Vagina (tissue), 2 donors: Measurements from ENCODE around the gene MMP2. TPM values are rescaled to one million over a fixed set of nuclear protein-coding genes. Genes with fewer than 3 reads are reported as not detected.

ENCODE experiments used
- DNase-seq, 2 donors: peaks; one replicate each; pipeline ENCODE4 v3.0.0-alpha.2; 2017; ENCODE audit errors: extremely low spot score in 2 of 2
- H3K27ac ChIP-seq: fragments of 200-600 bp; sonication (generic); one replicate; pipeline ENCODE4 v1.5.1; 2019
- H3K27me3 ChIP-seq: fragments of 200-600 bp; sonication (generic); one replicate; pipeline ENCODE4 v1.5.1; 2019
- H3K36me3 ChIP-seq, 2 donors: fragments of 200-600 bp; sonication (generic); one replicate each; pipeline ENCODE4 v1.5.1; 2017 to 2019
- H3K4me1 ChIP-seq: fragments of 200-600 bp; sonication (generic); one replicate; pipeline ENCODE4 v1.5.1; 2019
- H3K4me3 ChIP-seq, 2 donors: fragments of 200-600 bp; sonication (generic); 1 replicate in 1 of 2; 2 replicates in 1 of 2; pipeline ENCODE4 v1.5.1; 2016 to 2019
- H3K9me3 ChIP-seq: fragments of 200-600 bp; sonication (generic); one replicate; pipeline ENCODE4 v1.5.1; 2019
- POLR2A ChIP-seq, 2 donors: fragments of 450-650 bp; IDR thresholded peaks; one replicate each; pipeline ENCODE4 v1.6.1; 2017; ENCODE audit warnings: antibody characterized with exemption in 2 of 2, mild to moderate bottlenecking in 2 of 2, moderate library complexity in 2 of 2
- POLR2AphosphoS5 ChIP-seq, 2 donors: sonication (generic); formaldehyde crosslinking; IDR thresholded peaks; one replicate each; pipeline ENCODE4 v1.9.0; 2017; ENCODE audit warnings: antibody characterized with exemption in 2 of 2, mild to moderate bottlenecking in 2 of 2, low read depth in 1 of 2; ENCODE audit not compliant: insufficient read depth in 1 of 2
- intact Hi-C: fragments of 100-400 bp; cut with DNase I; formaldehyde crosslinking; loops from one replicate; pipeline ENCODE4 v1.15.1; 2023
- total RNA-seq: library from RNA; depleted of rRNA; stranded (reverse); fragments of >200 nt; gene quantifications from one replicate; pipeline ENCODE4 v1.2.3, GENCODE V29; 2016
- TF ChIP-seq, protein P1 (sequence below), 3 experiments: fragments of 450-650 bp in 2 of 3; fragments of 200-600 bp in 1 of 3; sonication (generic) in 1 of 3; IDR thresholded peaks; one replicate each; pipeline ENCODE4 v1.5.1; 2017 to 2019; ENCODE audit warnings: antibody characterized with exemption in 3 of 3, mild to moderate bottlenecking in 2 of 3, moderate library complexity in 2 of 3

Gene MMP2
- total RNA-seq, 1 donor from 2014 or later, result 296 TPM

- DNase-seq, result peak; percentile 58 to 85
- Histone ChIP-seq H3K4me1 (peaks cover 56% of the 10 kb centered on the region), H3K27ac (peak overlapping the region; percentile 9), H3K9me3 (no peaks in the 10 kb centered on the region), H3K4me3 (no peak overlapping the region), H3K36me3 (peaks cover 0 to 37% of the 10 kb centered on the region in 2 donors), H3K27me3 (no peaks in the 10 kb centered on the region)
- TF ChIP-seq POLR2A (IDR thresholded peaks at IDR 0.05) (no peak), POLR2AphosphoS5 (IDR thresholded peaks at IDR 0.05; ENCODE audit: insufficient read depth in 1 of 2, low read depth in 1 of 2) (peak in 1 of 2 donors; percentile 15)
- intact Hi-C loops, result no loop called here
Observed at GRCh38 chr16:55496509-55497145, 17.6 kb downstream of the MMP2 start.

GRCh38 chr16:55497558-55497957 lies 18.6 kb downstream of the MMP2 start:
- no peak overlapping the region for H3K27ac ChIP-seq

GRCh38 chr16:55498101-55498500 lies 19.1 kb downstream of the MMP2 start:
- TF ChIP-seq POLR2AphosphoS5 (IDR thresholded peaks at IDR 0.05; ENCODE audit: insufficient read depth in 1 of 2, low read depth in 1 of 2), result no peak
- TF ChIP-seq, protein P1, sequence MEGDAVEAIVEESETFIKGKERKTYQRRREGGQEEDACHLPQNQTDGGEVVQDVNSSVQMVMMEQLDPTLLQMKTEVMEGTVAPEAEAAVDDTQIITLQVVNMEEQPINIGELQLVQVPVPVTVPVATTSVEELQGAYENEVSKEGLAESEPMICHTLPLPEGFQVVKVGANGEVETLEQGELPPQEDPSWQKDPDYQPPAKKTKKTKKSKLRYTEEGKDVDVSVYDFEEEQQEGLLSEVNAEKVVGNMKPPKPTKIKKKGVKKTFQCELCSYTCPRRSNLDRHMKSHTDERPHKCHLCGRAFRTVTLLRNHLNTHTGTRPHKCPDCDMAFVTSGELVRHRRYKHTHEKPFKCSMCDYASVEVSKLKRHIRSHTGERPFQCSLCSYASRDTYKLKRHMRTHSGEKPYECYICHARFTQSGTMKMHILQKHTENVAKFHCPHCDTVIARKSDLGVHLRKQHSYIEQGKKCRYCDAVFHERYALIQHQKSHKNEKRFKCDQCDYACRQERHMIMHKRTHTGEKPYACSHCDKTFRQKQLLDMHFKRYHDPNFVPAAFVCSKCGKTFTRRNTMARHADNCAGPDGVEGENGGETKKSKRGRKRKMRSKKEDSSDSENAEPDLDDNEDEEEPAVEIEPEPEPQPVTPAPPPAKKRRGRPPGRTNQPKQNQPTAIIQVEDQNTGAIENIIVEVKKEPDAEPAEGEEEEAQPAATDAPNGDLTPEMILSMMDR (IDR thresholded peaks at IDR 0.05), result no peak
- peaks cover 67% of the 10 kb centered on the region for H3K4me1 ChIP-seq
- no peaks in the 10 kb centered on the region for H3K9me3 ChIP-seq
- H3K27ac ChIP-seq, result peak overlapping the region; percentile 71
- no peak overlapping the region for H3K4me3 ChIP-seq
- H3K27me3 ChIP-seq, result no peaks in the 10 kb centered on the region
- H3K36me3 ChIP-seq, result peaks cover 0 to 31% of the 10 kb centered on the region in 2 donors
- intact Hi-C loops, result no loop called here
- peak; percentile 49 to 76 for DNase-seq

More at GRCh38 chr16:55497558-55497957, 18.6 kb downstream of the MMP2 start:
- no peak for TF ChIP-seq POLR2A (IDR thresholded peaks at IDR 0.05)
- no peak for TF ChIP-seq POLR2AphosphoS5 (IDR thresholded peaks at IDR 0.05; ENCODE audit: insufficient read depth in 1 of 2, low read depth in 1 of 2)
- TF ChIP-seq, protein P1 (IDR thresholded peaks at IDR 0.05), result no peak
- peaks cover 62% of the 10 kb centered on the region for H3K4me1 ChIP-seq
- peak in 1 of 2 donors; percentile 71 for DNase-seq
- intact Hi-C loops, result no loop called here
- no peaks in the 10 kb centered on the region for H3K27me3 ChIP-seq
- H3K9me3 ChIP-seq, result no peaks in the 10 kb centered on the region
- H3K4me3 ChIP-seq, result no peak overlapping the region
- H3K36me3 ChIP-seq, result peaks cover 0 to 36% of the 10 kb centered on the region in 2 donors

GRCh38 chr16:55499281-55499680 lies 20.3 kb downstream of the MMP2 start:
- Histone ChIP-seq H3K9me3 (no peaks in the 10 kb centered on the region), H3K36me3 (peaks cover 0 to 22% of the 10 kb centered on the region in 2 donors), H3K4me3 (no peak overlapping the region), H3K27ac (peak overlapping the region; percentile 71), H3K4me1 (peaks cover 66% of the 10 kb centered on the region), H3K27me3 (no peaks in the 10 kb centered on the region)
- TF ChIP-seq POLR2A (IDR thresholded peaks at IDR 0.05), result no peak
- TF ChIP-seq, protein P1 (IDR thresholded peaks at IDR 0.05), result no peak
- no peak for TF ChIP-seq POLR2AphosphoS5 (IDR thresholded peaks at IDR 0.05; ENCODE audit: insufficient read depth in 1 of 2, low read depth in 1 of 2)
- DNase-seq, result peak in 1 of 2 donors; percentile 28
- intact Hi-C loops, result no loop called here

DNA sequence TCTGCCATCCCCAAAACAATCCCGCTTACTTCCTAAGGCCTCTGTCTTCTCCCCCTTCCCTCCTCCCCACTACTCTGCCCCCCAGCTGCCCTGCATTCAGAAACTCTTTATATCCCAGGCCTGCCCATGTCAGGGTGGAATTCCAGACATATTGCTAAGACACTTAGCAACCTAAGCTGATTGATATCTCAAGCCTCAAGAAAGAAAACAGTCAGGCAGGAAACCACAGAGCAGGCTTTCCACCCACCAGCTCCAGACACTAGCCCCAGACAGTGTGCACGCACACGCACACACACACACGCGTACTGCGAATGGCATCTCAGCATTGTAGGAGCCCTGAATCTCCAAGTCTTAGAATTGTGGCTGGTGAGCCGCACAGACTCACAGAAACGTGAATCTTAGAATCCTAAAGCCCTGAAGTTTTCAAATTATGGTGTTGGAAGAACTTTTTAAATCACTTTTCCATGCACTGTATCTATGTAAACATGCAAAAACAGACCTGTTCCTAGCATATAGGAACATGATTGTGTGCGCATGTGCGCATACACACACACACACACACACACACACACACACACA lies 21.0 kb downstream of the MMP2 start:
- TF ChIP-seq POLR2AphosphoS5 (IDR thresholded peaks at IDR 0.05; ENCODE audit: insufficient read depth in 1 of 2, low read depth in 1 of 2) (no peak), POLR2A (IDR thresholded peaks at IDR 0.05) (no peak)
- TF ChIP-seq, protein P1 (IDR thresholded peaks at IDR 0.05), result no peak
- H3K27me3 ChIP-seq, result no peaks in the 10 kb centered on the region
- peaks cover 58% of the 10 kb centered on the region for H3K4me1 ChIP-seq
- intact Hi-C loops, result no loop called here
- H3K36me3 ChIP-seq, result peaks cover 0 to 19% of the 10 kb centered on the region in 2 donors
- peak overlapping the region; percentile 71 for H3K27ac ChIP-seq
- H3K4me3 ChIP-seq, result no peak overlapping the region
- DNase-seq, result peak in 1 of 2 donors; percentile 72
- H3K9me3 ChIP-seq, result no peaks in the 10 kb centered on the region
